IMR-90 (cell line): ENCODE results near the gene SPAG16. TPM values are rescaled to one million over a fixed set of nuclear protein-coding genes. Genes with fewer than 3 reads are reported as not detected.

Experiments used
- ATAC-seq: fragments of 200-7000 bp; cut with Tn5 transposase; 2 replicates; pipeline ENCODE4 v1.9.1; 2020; ENCODE audit warnings: low read depth, mild to moderate bottlenecking, moderate library complexity
- BruUV-seq: library from RNA; stranded (reverse); fragments of 400-500 nt; replicated peaks from 2 replicates; lab custom pipeline; 2021; lab: Mats Ljungman, UMichigan
- CTCF ChIA-PET: fragments of 300-600 bp; formaldehyde crosslinking; extraction: SDS; loops from one replicate; lab custom pipeline; 2021; ENCODE audit warnings: antibody characterized with exemption; lab: Yijun Ruan, JAX
- POLR2A ChIA-PET: fragments of 300-600 bp; sonication (Branson Sonifier 250); formaldehyde crosslinking; loops from one replicate; lab custom pipeline; 2022; ENCODE audit warnings: antibody characterized with exemption; ENCODE audit not compliant: unreplicated experiment; lab: Charles Lee
- DNase-seq: peaks from one replicate; pipeline ENCODE4 v3.0.0; 2013
- H2AFZ ChIP-seq: replicated peaks from 2 replicates; pipeline ENCODE3; 2013; ENCODE audit warnings: low read length, mild to moderate bottlenecking; ENCODE audit not compliant: poor library complexity
- H2AK5ac ChIP-seq: 2 replicates; pipeline ENCODE4 v1.6.1; 2013; ENCODE audit warnings: low read depth, low read length, inconsistent platforms
- H2AK9ac ChIP-seq: replicated peaks from 2 replicates; pipeline ENCODE3; 2013; ENCODE audit warnings: mild to moderate bottlenecking, low read depth, low read length, moderate library complexity; ENCODE audit not compliant: poor library complexity
- H2BK120ac ChIP-seq: 2 replicates; pipeline ENCODE4 v1.6.1; 2013; ENCODE audit warnings: low read depth, low read length, inconsistent platforms
- H2BK15ac ChIP-seq: 3 replicates; pipeline ENCODE4 v1.6.1; 2013; ENCODE audit warnings: low read depth, low read length, inconsistent platforms
- H2BK20ac ChIP-seq: 2 replicates; pipeline ENCODE4 v1.6.1; 2013; ENCODE audit warnings: low read depth, mild to moderate bottlenecking, inconsistent platforms, low read length, moderate library complexity
- H2BK5ac ChIP-seq: 2 replicates; pipeline ENCODE4 v1.6.1; 2013; ENCODE audit warnings: mild to moderate bottlenecking, low read depth, low read length, inconsistent platforms; ENCODE audit not compliant: poor library complexity, severe bottlenecking
- H3K14ac ChIP-seq: replicated peaks from 2 replicates; pipeline ENCODE4 v1.6.1; 2013; ENCODE audit warnings: low read depth, low read length, inconsistent platforms
- H3K18ac ChIP-seq: 2 replicates; pipeline ENCODE4 v1.6.1; 2013; ENCODE audit warnings: low read depth, low read length, control low read depth
- H3K23ac ChIP-seq: 2 replicates; pipeline ENCODE4 v1.6.1; 2013; ENCODE audit warnings: low read depth, low read length, inconsistent platforms
- H3K27ac ChIP-seq: 2 replicates; pipeline ENCODE4 v1.5.1; 2013; ENCODE audit warnings: mild to moderate bottlenecking, control low read depth, low read length; ENCODE audit not compliant: insufficient read depth
- H3K27me3 ChIP-seq: 2 replicates; pipeline ENCODE4 v1.6.1; 2013; ENCODE audit warnings: low read length; ENCODE audit not compliant: control insufficient read depth, insufficient read depth
- H3K36me3 ChIP-seq: 2 replicates; pipeline ENCODE4 v1.6.1; 2013; ENCODE audit warnings: low read length, mixed read lengths; ENCODE audit not compliant: control insufficient read depth, insufficient read depth
- H3K4ac ChIP-seq: 2 replicates; pipeline ENCODE4 v1.6.1; 2013; ENCODE audit warnings: low read depth, low read length, inconsistent platforms
- H3K4me1 ChIP-seq: 2 replicates; pipeline ENCODE4 v1.6.1; 2013; ENCODE audit warnings: low read length, mixed read lengths; ENCODE audit not compliant: control insufficient read depth, insufficient read depth
- H3K4me2 ChIP-seq: 2 replicates; pipeline ENCODE4 v1.6.1; 2013; ENCODE audit warnings: low read depth, mild to moderate bottlenecking, control low read depth, low read length, moderate library complexity
- H3K4me3 ChIP-seq: 2 replicates; pipeline ENCODE4 v1.5.1; 2013; ENCODE audit warnings: low read depth, mild to moderate bottlenecking, control low read depth, low read length, moderate library complexity; ENCODE audit not compliant: insufficient read depth
- H3K56ac ChIP-seq: 2 replicates; pipeline ENCODE4 v1.6.1; 2013; ENCODE audit warnings: low read length, inconsistent platforms; ENCODE audit not compliant: insufficient read depth; ENCODE audit errors: extremely low read depth
- H3K79me1 ChIP-seq, 2 experiments: 2 replicates each; pipeline ENCODE4 v1.6.1; 2013; ENCODE audit warnings: low read length in 2 of 2, inconsistent platforms in 1 of 2, low read depth in 1 of 2
- H3K9ac ChIP-seq: 2 replicates; pipeline ENCODE4 v1.6.1; 2013; ENCODE audit warnings: low read depth, low read length, control low read depth
- H3K9me1 ChIP-seq: 2 replicates; pipeline ENCODE4 v1.6.1; 2013; ENCODE audit warnings: low read length, inconsistent platforms; ENCODE audit not compliant: insufficient read depth
- H3K9me3 ChIP-seq: 2 replicates; pipeline ENCODE4 v1.6.1; 2013; ENCODE audit warnings: low read length; ENCODE audit not compliant: control insufficient read depth, insufficient read depth
- H4K20me1 ChIP-seq: 2 replicates; pipeline ENCODE4 v1.6.1; 2013; ENCODE audit warnings: low read length, inconsistent platforms; ENCODE audit not compliant: insufficient read depth
- H4K5ac ChIP-seq: 2 replicates; pipeline ENCODE4 v1.6.1; 2013; ENCODE audit warnings: mild to moderate bottlenecking, low read depth, low read length, control low read depth
- H4K8ac ChIP-seq, 2 experiments: 2 replicates each; pipeline ENCODE4 v1.6.1; 2013; ENCODE audit warnings: low read depth in 2 of 2, low read length in 2 of 2, control low read depth in 1 of 2, inconsistent platforms in 1 of 2
- H4K91ac ChIP-seq: 2 replicates; pipeline ENCODE4 v1.6.1; 2013; ENCODE audit warnings: low read depth, low read length, inconsistent platforms; ENCODE audit not compliant: insufficient read depth
- BHLHE40 ChIP-seq: fragments of 150-350 bp; IDR thresholded peaks from 2 replicates; pipeline ENCODE4 v1.6.1; 2016; ENCODE audit warnings: mild to moderate bottlenecking, low read depth, low read length
- CEBPB ChIP-seq: IDR thresholded peaks from 2 replicates; pipeline ENCODE4 v1.6.1; 2012; ENCODE audit warnings: low read depth, low read length, improper control_type of control experiment
- CHD1 ChIP-seq: IDR thresholded peaks from 2 replicates; pipeline ENCODE4 v1.6.1; 2012; ENCODE audit warnings: low read depth, low read length, improper control_type of control experiment
- CTCF ChIP-seq: conservative IDR thresholded peaks from 2 replicates; pipeline ENCODE4 v1.5.1; 2012; ENCODE audit warnings: mild to moderate bottlenecking, low read depth, low read length, improper control_type of control experiment
- FOS ChIP-seq: fragments of 150-350 bp; IDR thresholded peaks from 2 replicates; pipeline ENCODE4 v1.6.1; 2016; ENCODE audit warnings: low read depth, low read length
- MAFK ChIP-seq: IDR thresholded peaks from 2 replicates; pipeline ENCODE4 v1.6.1; 2012; ENCODE audit warnings: low read depth, low read length, improper control_type of control experiment
- MAZ ChIP-seq: IDR thresholded peaks from 2 replicates; pipeline ENCODE4 v1.6.1; 2012; ENCODE audit warnings: low read depth, mild to moderate bottlenecking, low read length, improper control_type of control experiment, moderate library complexity, borderline replicate concordance
- MXI1 ChIP-seq: IDR thresholded peaks from 2 replicates; pipeline ENCODE4 v1.6.1; 2012; ENCODE audit warnings: low read depth, mild to moderate bottlenecking, low read length, moderate library complexity, borderline replicate concordance
- NFE2L2 ChIP-seq: fragments of 150-350 bp; IDR thresholded peaks from 2 replicates; pipeline ENCODE4 v1.6.1; 2016; ENCODE audit warnings: low read depth, mild to moderate bottlenecking, low read length
- POLR2A ChIP-seq: IDR thresholded peaks from 2 replicates; pipeline ENCODE4 v1.6.1; 2012; ENCODE audit warnings: mild to moderate bottlenecking, low read depth, low read length
- RCOR1 ChIP-seq: IDR thresholded peaks from 2 replicates; pipeline ENCODE4 v1.6.1; 2012; ENCODE audit warnings: mild to moderate bottlenecking, low read length, improper control_type of control experiment; ENCODE audit not compliant: insufficient replicate concordance
- RFX5 ChIP-seq: IDR thresholded peaks from 2 replicates; pipeline ENCODE4 v1.8.0; 2012; ENCODE audit warnings: low read depth, mild to moderate bottlenecking, low read length, moderate library complexity
- USF2 ChIP-seq: fragments of 150-350 bp; IDR thresholded peaks from 2 replicates; pipeline ENCODE4 v1.6.1; 2017; ENCODE audit warnings: mild to moderate bottlenecking, antibody characterized with exemption, low read length, low read depth
- WGBS, 2 experiments: methylation state at CpG; one replicate each; pipeline versions ENCODE4 v1.1.5 to v1.1.7; 2013; ENCODE audit warnings: missing lambda C conversion rate in 2 of 2; ENCODE audit not compliant: insufficient read length in 1 of 2; ENCODE audit errors: extremely low coverage in 2 of 2; 5-methylcytosine and 5-hydroxymethylcytosine counted together
- dilution Hi-C: fragments of 300-500 bp; cut with HindIII; formaldehyde crosslinking; loops from one replicate; pipeline ENCODE4 v1.14.3; 2018; ENCODE audit warnings: low sequenced_read_pairs; ENCODE audit not compliant: unreplicated experiment
- in situ Hi-C: fragments of 300-500 bp; cut with MboI; formaldehyde crosslinking; loops from 3 replicates; pipeline ENCODE4 v1.14.3; 2019; ENCODE audit warnings: low sequenced_read_pairs, inconsistent platforms, mixed read lengths
- intact Hi-C: fragments of 100-400 bp; cut with micrococcal nuclease; formaldehyde crosslinking; loops from 2 replicates; pipeline ENCODE4 v1.10.0; 2022
- polyA plus RNA-seq, 3 experiments: library from polyadenylated mRNA; depleted of rRNA; stranded (reverse); fragments of >200 nt; gene quantifications; 2 replicates each; pipeline ENCODE4 v1.2.3, GENCODE V29; 2012; ENCODE audit warnings: low replicate concordance in 1 of 3
- total RNA-seq: library from RNA; depleted of rRNA; stranded (reverse); fragments of >200 nt; gene quantifications from 2 replicates; pipeline ENCODE4 v1.2.3, GENCODE V29; 2012
- TF ChIP-seq, protein P1 (sequence below): fragments of 150-350 bp; IDR thresholded peaks from 2 replicates; pipeline ENCODE4 v1.6.1; 2016; ENCODE audit warnings: low read depth, mild to moderate bottlenecking, low read length, moderate library complexity, borderline replicate concordance

SPAG16 gene
- total and polyA plus RNA-seq, 2 of the 4 experiments (the other 2 are of a cell fraction), result 7.3 to 13.5 TPM

GRCh38 chr2:214029190-214029589, 744.9 kb downstream of the SPAG16 start:
- no peaks in the 10 kb centered on the region for H3K36me3 ChIP-seq
- no peak overlapping the region for H3K4ac ChIP-seq
- no peak overlapping the region for H2AK5ac ChIP-seq
- H3K4me1 ChIP-seq, result no peaks in the 10 kb centered on the region
- TF ChIP-seq MXI1, result no peak
- no peak for TF ChIP-seq CTCF
- no peak for TF ChIP-seq CHD1
- TF ChIP-seq MAFK, result no peak
- TF ChIP-seq MAZ, result no peak
- TF ChIP-seq RCOR1, result no peak
- no peak for TF ChIP-seq NFE2L2
- no peak for TF ChIP-seq RFX5
- TF ChIP-seq, protein P1, sequence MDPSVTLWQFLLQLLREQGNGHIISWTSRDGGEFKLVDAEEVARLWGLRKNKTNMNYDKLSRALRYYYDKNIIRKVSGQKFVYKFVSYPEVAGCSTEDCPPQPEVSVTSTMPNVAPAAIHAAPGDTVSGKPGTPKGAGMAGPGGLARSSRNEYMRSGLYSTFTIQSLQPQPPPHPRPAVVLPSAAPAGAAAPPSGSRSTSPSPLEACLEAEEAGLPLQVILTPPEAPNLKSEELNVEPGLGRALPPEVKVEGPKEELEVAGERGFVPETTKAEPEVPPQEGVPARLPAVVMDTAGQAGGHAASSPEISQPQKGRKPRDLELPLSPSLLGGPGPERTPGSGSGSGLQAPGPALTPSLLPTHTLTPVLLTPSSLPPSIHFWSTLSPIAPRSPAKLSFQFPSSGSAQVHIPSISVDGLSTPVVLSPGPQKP, result no peak
- TF ChIP-seq BHLHE40, result no peak
- no peak for TF ChIP-seq FOS
- TF ChIP-seq POLR2A, result no peak
- TF ChIP-seq USF2, result no peak
- TF ChIP-seq CEBPB, result no peak
- no peaks in the 10 kb centered on the region for H4K20me1 ChIP-seq
- no peak overlapping the region for H4K91ac ChIP-seq
- H4K8ac ChIP-seq, result no peak overlapping the region
- H3K14ac ChIP-seq, result no peak overlapping the region
- H3K27me3 ChIP-seq, result no peaks in the 10 kb centered on the region
- dilution Hi-C loops (no loop called here), in situ Hi-C loops (no loop called here), intact Hi-C loops (no loop called here)
- no peak overlapping the region for H3K4me2 ChIP-seq
- no peak overlapping the region for H2BK15ac ChIP-seq
- no peaks in the 10 kb centered on the region for H3K9me3 ChIP-seq
- H3K23ac ChIP-seq, result no peak overlapping the region
- no TSS peak for BruUV-seq
- no peak overlapping the region for H3K56ac ChIP-seq
- H2BK5ac ChIP-seq, result no peak overlapping the region
- ChIA-PET CTCF (no interaction called here), POLR2A (no interaction called here)
- no peak overlapping the region for H2BK120ac ChIP-seq
- H4K5ac ChIP-seq, result no peak overlapping the region
- no peak overlapping the region for H2AK9ac ChIP-seq
- DNase-seq (no peak), ATAC-seq (no peak)
- H3K79me1 ChIP-seq, result no peaks in the 10 kb centered on the region
- no peak overlapping the region for H2AFZ ChIP-seq
- H3K4me3 ChIP-seq, result no peak overlapping the region
- H3K9me1 ChIP-seq, result no peaks in the 10 kb centered on the region
- no peak overlapping the region for H3K27ac ChIP-seq
- no peak overlapping the region for H3K18ac ChIP-seq
- H3K9ac ChIP-seq, result no peak overlapping the region
- WGBS, 2 experiments, result no CpG with 5 or more reads among the region's 2 CpGs
- H2BK20ac ChIP-seq, result no peak overlapping the region
